PFSK-1 (cell line): ENCODE data around the gene BAK1.

Experiments
- POLR2AphosphoS5 ChIP-seq: IDR thresholded peaks from 2 replicates; pipeline ENCODE4 v1.6.1; 2012; ENCODE audit warnings: low read depth, mild to moderate bottlenecking, control low read depth, low read length, moderate library complexity
- REST ChIP-seq, 2 experiments: IDR thresholded peaks; 2 replicates each; pipeline versions ENCODE4 v1.6.1 to v1.8.0; 2011 to 2012; ENCODE audit warnings: low read depth in 2 of 2, low read length in 2 of 2, control low read depth in 1 of 2, inconsistent platforms in 1 of 2, mild to moderate bottlenecking in 1 of 2, moderate library complexity in 1 of 2; ENCODE audit not compliant: insufficient read depth in 1 of 2
- TAF1 ChIP-seq: IDR thresholded peaks from 2 replicates; pipeline ENCODE4 v1.6.1; 2012; ENCODE audit warnings: low read length, control low read depth, borderline replicate concordance; ENCODE audit not compliant: insufficient read depth

- no peak for TF ChIP-seq POLR2AphosphoS5
- no peak for TF ChIP-seq REST (IDR thresholded peaks at IDR 0.05; ENCODE audit: insufficient read depth in 1 of 2, low read depth in 2 of 2, low read length in 2 of 2)
- TF ChIP-seq TAF1 = no peak
Observed at GRCh38 chr6:33609528-33609927, 29.5 kb upstream of the BAK1 start.
